ENCODE data around the gene PTPRD. TPM values are rescaled to one million over a fixed set of nuclear protein-coding genes. Genes with fewer than 3 reads are reported as not detected.
A peak's percentile ranks its signal among the peaks of the same experiment; 100 is the strongest.

PTPRD gene
- total RNA-seq, 1 donor from 2014 or later = 30.8 TPM

DNA sequence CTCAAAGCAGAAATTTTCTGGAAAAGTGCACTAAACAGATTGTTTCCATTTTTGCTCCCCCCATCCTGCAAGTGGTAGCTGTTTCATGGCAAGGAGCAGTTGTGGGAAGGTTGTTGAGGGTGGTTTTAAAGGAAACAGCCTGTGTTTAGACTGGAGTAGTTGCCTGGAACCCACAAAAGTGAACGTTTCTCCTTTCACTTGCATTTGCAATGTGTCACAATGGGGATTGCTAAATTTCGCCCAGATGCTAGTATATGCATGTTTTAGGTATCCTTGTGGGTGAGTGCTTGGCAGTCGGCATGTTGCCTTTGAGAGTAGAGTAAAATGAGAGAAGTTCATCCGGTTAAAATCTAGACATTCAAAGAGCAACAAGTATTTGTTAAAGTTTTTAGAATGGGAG is 1713.3 kb downstream of the PTPRD start:
- H3K4me3 ChIP-seq = no peak overlapping the region
- ATAC-seq (no peak), DNase-seq (no peak)
- no peaks in the 10 kb centered on the region for H3K27me3 ChIP-seq
- H3K36me3 ChIP-seq = no peaks in the 10 kb centered on the region
- TF ChIP-seq CTCF (IDR thresholded peaks at IDR 0.05) = no peak
- H3K4me1 ChIP-seq = no peaks in the 10 kb centered on the region
- no peaks in the 10 kb centered on the region for H3K9me3 ChIP-seq
- H3K27ac ChIP-seq = no peak overlapping the region
- intact Hi-C loops (cut with DNase I) = no loop called here

GRCh38 chr9:8895861-8896224 is 1717.0 kb downstream of the PTPRD start:
- Histone ChIP-seq H3K9me3 (no peaks in the 10 kb centered on the region), H3K27ac (no peak overlapping the region), H3K4me3 (no peak overlapping the region), H3K27me3 (no peaks in the 10 kb centered on the region), H3K36me3 (no peaks in the 10 kb centered on the region), H3K4me1 (no peaks in the 10 kb centered on the region)
- peak; percentile 55 for TF ChIP-seq CTCF (IDR thresholded peaks at IDR 0.05)
- DNase-seq (no peak), ATAC-seq (peak; percentile 51)
- intact Hi-C loops (cut with DNase I) = no loop called here

- intact Hi-C loops (cut with DNase I) = no loop called here
- H3K27ac ChIP-seq = no peak overlapping the region
- no peak for TF ChIP-seq CTCF (IDR thresholded peaks at IDR 0.05)
- no peaks in the 10 kb centered on the region for H3K27me3 ChIP-seq
- no peaks in the 10 kb centered on the region for H3K36me3 ChIP-seq
- DNase-seq = no peak
- H3K9me3 ChIP-seq = no peaks in the 10 kb centered on the region
- no peak for ATAC-seq
- no peaks in the 10 kb centered on the region for H3K4me1 ChIP-seq
- H3K4me3 ChIP-seq = no peak overlapping the region
These were observed 1717.5 kb downstream of the PTPRD start for GRCh38 chr9:8895106-8895860.

- H3K36me3 ChIP-seq = no peaks in the 10 kb centered on the region
- no peak for DNase-seq
These were observed 1722.1 kb downstream of the PTPRD start for GRCh38 chr9:8890695-8891094.

GRCh38 chr9:8889100-8889499 is 1723.7 kb downstream of the PTPRD start:
- Histone ChIP-seq H3K27ac (no peak overlapping the region), H3K4me1 (no peaks in the 10 kb centered on the region), H3K36me3 (no peaks in the 10 kb centered on the region), H3K27me3 (no peaks in the 10 kb centered on the region), H3K4me3 (no peak overlapping the region), H3K9me3 (no peaks in the 10 kb centered on the region)
- intact Hi-C loops (cut with DNase I) = no loop called here
- TF ChIP-seq CTCF (IDR thresholded peaks at IDR 0.05) = no peak
- DNase-seq = no peak
- ATAC-seq = no peak

More at GRCh38 chr9:8890695-8891094, 1722.1 kb downstream of the PTPRD start:
- H3K4me3 ChIP-seq = no peak overlapping the region
- no peak overlapping the region for H3K27ac ChIP-seq
- intact Hi-C loops (cut with DNase I) = no loop called here
- no peaks in the 10 kb centered on the region for H3K27me3 ChIP-seq
- H3K9me3 ChIP-seq = no peaks in the 10 kb centered on the region
- TF ChIP-seq CTCF (IDR thresholded peaks at IDR 0.05) = no peak
- no peak for ATAC-seq
- no peaks in the 10 kb centered on the region for H3K4me1 ChIP-seq

DNA sequence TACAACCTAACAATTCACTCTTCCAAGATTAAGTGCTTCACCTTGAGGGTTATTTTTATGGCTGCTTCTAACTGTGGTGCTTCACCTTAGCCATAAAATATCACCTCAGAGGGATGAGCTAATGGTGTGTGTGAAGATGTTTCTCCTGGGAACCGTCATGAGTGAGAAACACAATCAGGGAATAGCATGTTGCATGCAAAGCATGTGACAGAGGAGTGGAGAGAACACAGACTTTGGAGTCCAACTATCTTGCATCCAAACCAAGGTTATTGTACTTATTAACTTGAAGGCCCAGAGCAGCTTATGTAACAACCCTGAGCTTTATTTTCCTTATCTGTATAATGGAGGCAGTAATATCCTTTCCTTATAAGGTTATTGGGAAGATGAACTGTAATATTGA is 1724.2 kb downstream of the PTPRD start:
- H3K9me3 ChIP-seq = no peaks in the 10 kb centered on the region
- no peaks in the 10 kb centered on the region for H3K4me1 ChIP-seq
- intact Hi-C loops (cut with DNase I) = no loop called here
- no peak overlapping the region for H3K27ac ChIP-seq
- no peaks in the 10 kb centered on the region for H3K36me3 ChIP-seq
- no peak for TF ChIP-seq CTCF (IDR thresholded peaks at IDR 0.05)
- DNase-seq = no peak
- no peak overlapping the region for H3K4me3 ChIP-seq
- H3K27me3 ChIP-seq = no peaks in the 10 kb centered on the region
- ATAC-seq = no peak
